NCI-H1694 (cell line): ENCODE results near the gene MOB1B.
"Not testable (repeated sequence)": the region's sequence is repeated elsewhere in the genome, so short reads cannot be mapped to it uniquely, and the experiment has no call there.

Experiments
- DNase-seq: peaks from one replicate; lab custom pipeline; 2025; lab: John Stamatoyannopoulos, UW

The MOB1B gene

DNA sequence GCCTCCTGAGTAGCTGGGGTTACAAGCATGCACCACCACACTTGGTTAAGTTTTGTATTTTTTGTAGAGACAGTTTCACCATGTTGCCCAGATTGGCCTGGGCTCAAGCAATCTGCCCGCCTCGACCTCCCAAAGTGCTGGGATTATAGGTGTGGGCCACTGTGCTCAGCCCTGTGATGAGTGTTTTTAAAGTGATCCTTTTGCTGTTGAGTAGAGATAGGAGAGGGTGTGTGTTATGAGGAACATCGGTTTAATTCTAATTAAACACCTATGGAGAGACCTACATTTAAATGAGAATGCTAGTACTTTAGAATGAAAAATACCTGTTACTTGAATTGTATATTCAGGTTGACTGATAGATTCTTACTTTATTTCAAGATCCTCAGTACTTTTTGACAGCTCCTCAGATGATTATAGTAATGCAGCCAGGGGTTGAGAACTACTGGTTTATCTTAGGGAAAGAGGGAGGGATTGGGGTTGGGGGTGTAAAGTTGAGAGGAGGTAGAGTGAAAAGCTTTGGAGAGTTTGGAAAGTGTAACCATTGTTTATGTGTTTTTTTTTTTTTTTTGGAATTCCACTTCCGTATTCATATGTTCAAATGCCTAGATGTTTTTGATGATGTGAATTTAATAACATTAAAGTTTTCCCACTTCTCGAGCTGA is 54.5 kb downstream of the MOB1B start:
- no peak for DNase-seq

DNA sequence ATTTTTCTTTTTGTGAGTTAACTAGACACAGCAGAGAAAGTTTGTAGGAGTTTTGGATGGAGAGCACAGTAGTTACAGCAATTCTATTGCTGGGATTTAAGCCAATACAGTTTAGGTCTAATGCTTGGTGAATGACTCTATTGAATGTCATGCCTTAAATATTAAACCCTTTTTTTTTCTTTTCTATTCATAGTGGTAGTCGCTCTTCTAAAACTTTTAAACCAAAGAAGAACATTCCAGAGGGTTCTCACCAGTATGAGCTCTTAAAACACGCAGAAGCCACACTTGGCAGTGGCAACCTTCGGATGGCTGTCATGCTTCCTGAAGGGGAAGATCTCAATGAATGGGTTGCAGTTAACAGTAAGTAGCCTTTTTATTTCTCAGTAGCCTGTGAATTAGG is 56.5 kb downstream of the MOB1B start:
- no peak for DNase-seq

DNA sequence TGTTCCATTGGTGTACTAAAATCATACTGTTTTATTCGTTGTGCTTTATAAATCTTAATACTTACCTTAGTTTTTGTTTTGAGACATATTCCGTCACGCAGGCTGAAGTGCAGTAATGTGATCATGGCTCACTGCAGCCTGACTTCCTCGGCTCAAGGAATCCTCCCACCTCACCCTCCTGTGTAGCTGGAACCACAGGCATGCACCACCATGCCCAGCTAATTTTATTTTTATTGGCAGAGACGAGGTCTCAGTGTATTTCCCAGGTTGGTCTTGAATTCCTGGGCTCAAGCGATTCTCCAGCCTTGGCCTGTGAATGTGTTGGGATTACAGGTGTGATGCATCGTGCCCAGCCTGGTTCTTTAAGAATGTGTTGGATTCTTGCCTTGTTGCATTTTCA is 66.9 kb downstream of the MOB1B start:
- no peak for DNase-seq

DNA sequence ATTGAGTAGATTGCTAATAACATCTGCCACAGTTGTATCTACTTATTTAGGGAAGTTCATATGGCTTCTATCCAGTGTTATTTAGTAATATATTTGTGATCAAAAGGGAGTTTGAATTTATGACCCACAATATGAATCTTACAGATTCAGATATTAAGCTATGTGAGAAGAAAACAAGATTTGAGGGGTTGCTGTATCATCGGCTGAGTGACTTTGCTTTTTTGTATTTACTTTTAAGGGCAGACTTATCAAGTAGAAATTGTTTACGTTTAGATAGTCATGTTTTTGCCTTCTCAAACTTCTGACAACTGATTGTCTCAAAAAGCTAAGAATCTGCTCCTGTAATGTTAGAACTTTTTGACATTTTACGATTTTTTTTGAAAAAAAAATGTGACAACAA is 74.1 kb downstream of the MOB1B start:
- DNase-seq, result no peak

DNA sequence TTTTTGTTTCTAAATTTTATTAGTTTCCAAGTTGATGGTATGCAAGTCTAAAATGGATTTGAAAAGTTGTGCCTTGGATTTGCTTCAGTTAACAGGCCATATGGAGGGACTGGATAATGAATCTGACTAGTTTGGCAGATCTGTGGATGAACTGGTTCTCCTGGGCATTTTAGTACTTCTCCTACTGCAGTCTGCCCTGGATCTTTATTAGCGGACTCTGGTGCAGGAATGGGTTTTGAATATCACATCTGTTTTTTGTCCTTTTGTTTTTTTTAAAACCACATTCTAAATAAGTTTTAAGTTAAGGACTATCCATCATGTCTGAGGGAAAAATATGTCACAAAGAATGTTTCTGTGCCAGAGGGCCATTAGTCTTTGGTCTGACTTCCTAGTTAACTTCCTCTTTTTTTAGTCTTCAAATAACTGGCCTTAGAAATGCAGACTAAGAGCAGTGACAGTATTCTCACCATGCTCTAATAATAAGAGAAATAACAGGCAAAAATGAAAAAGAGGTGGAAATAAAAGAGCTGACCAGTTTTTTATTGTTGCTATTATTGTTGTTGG is 77.4 kb downstream of the MOB1B start:
- DNase-seq, result no peak

DNA sequence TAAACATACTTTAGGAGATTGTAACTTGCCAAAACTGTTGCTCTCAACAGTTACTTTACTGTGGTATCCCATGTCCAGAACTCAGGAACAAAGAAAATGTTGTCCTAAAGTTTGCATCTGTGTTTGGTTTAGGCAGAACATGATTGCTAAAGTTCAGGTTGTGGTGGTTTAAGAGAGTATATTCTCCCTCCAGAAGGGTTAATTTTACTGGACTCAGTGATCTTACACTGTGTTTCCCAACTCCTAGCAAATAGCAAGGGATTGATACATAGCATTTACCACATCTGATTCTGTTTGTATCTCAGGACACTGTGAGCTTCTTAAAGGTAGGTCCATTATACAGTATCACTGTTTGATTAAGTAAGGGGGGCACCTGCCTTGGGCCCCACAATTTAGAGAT is 78.0 kb downstream of the MOB1B start:
- no peak for DNase-seq

DNA sequence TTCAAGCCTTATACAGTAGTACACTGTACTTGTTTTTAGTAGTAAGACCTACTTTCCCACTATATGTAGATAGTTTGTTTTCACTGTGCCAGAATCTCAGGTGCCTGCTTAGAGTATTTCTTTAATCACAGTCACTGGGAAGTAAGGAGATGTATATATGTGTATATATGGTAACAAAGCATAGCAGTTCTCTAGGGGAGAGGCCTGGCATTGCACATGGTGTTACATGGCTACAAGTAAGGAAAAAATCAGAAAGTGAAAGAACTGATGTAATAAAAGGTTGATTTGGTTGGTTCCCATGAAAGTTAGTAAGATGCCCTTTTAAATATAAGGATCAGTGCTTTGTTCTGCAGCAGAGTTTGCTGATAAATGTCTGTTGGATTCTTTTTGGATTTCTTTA is 81.9 kb downstream of the MOB1B start:
- no peak for DNase-seq

DNA sequence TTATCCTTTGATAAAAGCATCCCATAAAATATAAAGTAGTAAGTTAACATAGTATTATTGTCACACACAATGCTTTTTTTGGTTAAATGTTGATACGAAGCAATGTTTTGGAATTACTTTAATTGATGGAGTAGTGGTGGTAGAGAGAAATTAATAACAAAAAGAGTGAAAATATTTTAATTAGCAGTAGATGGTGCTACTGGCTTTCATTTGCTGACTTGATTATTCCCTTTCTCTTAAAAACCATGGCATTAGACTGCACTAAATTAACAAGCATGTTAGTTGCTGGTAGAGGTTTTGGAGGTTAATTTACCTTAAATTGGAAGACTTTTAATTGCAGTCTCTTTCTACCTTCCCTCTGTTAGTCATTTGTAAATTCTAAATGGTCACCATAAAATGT is 82.4 kb downstream of the MOB1B start:
- no peak for DNase-seq

DNA sequence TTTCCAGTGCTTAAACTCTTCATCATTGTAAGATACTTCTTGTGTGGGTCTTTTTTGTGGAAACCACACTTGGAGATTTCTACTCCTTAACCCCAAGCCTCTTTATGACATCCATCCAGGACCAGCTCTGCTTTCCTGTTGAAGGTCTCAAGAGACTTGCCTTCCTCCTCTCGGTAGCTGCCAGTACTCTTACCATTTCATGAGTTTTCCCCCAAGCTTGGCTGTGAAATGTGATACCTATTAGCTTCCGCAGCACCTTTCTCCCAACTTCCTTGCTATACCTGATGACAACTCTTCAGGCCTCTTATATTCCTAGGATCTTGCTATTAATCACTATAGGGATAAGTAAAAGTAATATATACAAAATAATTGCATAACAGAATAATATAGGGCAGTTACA is 89.4 kb downstream of the MOB1B start:
- no peak for DNase-seq

DNA sequence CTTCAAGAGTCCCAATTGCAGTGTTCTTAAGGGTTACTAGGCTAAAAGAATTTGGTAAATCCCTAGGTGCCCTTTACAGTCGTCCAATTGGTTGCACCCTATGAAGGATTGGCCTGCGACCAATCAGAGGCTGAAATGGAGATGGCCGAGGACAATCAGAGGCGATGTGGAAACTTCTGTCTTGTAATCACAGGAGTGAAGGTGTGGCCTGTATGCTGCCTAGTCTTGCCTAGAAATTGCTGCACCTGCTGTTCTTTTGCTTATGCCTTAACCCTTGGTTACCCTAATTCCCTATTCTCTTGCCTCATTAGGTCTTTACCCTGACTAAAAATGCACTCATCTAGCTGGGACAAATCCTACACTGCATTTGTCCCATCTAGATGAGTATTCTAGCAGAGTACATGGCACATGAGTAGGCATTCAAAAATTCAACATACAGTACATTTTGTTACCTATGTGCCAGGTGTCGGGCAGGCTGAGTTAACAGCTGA is 90.3 kb downstream of the MOB1B start:
- no peak for DNase-seq

DNA sequence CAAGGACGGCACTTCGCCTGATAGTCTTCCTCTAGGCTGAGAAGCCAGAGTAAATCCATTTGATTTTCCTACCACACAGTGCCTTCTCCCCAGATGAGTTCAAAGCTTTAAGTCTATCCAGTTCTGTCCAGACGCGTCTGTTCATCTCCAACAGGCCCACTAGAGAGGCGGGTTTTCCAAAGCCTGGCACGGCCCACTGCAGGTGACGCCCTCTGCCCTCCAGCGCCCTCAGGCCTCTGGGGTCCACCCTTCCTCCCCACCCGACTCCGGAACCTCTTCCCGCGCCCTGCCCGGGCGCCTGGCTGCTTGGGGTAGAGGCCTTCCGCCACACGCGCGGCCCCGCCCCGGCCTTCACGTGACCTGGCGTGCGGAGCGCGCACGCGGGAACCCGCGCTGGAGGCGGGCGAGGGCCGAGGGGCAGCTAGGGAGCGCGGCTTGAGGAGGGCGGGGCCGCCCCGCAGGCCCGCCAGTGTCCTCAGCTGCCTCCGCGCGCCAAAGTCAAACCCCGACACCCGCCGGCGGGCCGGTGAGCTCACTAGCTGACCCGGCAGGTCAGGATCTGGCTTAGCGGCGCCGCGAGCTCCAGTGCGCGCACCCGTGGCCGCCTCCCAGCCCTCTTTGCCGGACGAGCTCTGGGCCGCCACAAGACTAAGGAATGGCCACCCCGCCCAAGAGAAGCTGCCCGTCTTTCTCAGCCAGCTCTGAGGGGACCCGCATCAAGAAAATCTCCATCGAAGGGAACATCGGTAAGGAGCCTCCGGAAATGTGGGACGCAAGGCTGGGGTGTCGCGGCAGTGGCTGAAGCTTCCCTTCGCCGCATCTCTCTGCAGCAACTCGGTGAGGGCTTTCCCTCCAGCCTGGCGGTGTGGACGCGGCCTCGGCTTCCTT is 91.3 kb downstream of the MOB1B start, which contains the start of gene DCK:
TSS of gene DCK (plus strand) at position 469 of the 888 bp plus-strand sequence. CDS start at position 656, 187 bp downstream.
- DNase-seq, result peak; percentile 57

DNA sequence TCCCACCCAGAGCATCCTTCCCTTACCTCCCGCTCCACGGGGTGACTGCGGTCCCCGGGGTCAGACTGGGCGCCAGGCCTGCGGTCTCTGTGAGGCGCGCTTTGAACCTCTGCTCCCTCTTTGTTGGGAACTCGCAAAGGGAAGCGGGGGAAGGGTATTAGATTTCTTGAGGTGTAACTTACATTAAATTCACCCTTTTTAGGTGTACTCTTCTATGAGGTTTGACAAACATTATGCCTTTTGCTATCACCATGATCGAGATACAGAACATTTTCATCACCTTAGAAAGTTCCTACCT is 91.8 kb downstream of the MOB1B start:
- DNase-seq, result no peak

DNA sequence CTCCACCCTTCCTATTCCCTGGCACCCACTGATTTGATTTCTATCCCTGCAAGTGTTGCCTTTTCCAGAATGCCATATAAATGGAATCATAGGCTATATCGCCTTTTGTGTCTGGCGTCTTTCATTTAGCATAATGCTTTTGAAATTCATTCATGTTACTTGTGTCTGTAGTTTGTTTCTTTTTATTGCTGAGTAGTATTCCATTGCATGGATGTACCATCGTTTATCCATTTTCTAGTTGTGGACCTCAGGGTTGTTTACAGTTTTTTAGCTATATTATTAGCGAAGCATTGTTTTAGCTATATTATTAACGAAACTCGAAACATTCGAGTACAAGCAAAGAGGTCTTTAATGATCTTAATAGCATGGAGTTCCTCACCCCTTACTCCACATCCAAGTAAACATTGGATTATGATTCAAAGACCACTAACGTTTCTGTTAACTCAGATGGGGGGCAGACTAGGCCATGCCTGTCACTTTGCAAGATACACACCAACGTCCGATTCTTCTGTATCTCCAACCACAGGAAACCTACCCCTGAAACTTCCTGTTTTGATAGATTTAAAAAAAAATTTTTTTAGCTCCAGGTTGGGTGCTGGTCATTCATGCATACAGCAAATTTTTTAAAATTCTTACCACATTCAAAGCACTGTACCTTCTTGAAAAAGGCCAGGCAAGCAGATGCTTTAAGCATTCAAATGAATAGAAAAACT is 92.4 kb downstream of the MOB1B start:
- no peak for DNase-seq

DNA sequence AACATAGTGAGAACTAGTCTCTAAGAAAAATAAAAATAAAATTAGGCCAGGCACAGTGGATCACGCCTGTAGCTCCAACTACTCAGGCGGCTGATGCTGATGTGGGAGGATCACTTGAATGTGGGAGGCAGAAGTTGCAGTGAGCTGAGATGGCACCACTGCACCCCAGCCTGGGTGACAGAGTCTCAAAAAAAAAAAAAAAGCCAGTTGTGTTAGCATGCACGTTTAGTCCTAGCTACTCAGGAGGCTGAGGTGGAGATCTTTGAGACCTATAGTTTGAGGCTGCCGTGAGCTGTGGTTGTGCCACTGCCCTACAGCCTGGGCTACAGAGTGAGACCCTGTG is 93.8 kb downstream of the MOB1B start:
- no peak for DNase-seq

DNA sequence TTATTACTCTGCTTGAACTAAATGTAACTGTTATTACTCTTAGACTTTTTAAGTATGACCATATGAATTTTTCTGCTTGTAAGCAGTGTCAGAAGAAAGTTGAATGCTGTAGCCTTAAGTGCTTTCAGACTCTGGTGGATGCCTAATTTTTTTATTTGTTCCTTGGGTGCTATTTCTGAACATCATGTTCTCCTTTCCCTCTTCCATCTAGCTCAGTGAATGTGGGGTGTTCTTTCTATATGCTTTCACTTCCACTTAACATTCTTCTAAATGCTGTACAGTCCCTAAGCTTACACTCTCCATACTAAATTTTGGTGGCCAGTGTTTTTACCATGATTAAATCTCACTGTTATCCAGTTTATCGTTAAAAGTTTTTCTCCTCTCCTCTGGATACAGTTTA is 94.9 kb downstream of the MOB1B start:
- no peak for DNase-seq

DNA sequence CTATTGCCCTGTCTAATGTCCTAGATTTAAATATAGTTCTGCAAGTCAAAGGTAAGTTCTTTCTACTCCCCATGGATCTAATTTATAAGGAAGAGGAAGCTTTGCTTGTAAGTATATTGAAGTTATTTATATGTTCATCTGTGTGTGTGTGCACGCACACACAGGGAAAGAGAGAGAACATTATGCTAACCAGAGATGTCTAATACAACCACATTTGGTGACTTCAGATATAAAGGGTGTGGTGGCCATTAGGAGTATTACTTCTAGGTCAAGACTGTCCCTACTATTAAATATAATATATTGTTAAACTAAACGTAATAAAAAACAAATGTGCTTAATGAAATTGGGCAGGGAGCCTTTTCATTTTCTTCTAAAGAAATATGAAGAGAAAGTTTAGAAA is 95.4 kb downstream of the MOB1B start:
- no peak for DNase-seq

DNA sequence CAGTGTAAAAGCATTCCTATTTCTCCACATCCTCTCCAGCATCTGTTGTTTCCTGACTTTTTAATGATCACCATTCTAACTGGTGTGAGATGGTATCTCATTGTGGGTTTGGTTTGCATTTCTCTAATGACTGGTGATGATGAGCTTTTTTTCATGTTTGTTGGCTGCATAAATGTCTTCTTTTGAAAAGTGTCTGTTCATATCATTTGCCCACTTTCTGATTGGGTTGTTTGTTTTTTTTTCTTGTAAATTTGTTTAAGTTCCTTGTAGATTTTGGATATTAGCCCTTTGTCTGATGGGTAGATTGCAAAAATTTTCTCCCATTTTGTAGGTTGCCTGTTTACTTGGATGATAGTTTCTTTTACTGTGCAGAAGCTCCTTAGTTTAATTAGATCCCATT is 97.5 kb downstream of the MOB1B start:
- DNase-seq, result not testable (repeated sequence)

DNA sequence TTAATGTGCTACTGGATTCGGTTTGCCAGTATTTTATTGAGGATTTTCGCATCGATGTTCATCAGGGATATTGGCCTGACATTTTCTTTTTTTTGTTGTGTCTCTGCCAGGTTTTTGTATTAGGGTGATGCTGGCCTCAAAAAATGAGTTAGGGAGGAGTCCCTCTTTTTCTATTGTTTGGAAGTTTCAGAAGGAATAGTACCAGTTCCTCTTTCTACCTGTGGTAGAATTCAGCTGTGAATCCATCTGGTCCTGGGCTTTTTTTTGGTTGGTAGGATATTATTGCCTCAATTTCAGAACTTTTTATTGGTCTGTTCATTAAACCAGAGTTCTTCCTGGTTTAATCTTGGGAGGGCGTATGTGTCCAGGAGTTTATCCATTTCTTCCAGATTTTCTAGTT is 99.2 kb downstream of the MOB1B start:
- not testable (repeated sequence) for DNase-seq

DNA sequence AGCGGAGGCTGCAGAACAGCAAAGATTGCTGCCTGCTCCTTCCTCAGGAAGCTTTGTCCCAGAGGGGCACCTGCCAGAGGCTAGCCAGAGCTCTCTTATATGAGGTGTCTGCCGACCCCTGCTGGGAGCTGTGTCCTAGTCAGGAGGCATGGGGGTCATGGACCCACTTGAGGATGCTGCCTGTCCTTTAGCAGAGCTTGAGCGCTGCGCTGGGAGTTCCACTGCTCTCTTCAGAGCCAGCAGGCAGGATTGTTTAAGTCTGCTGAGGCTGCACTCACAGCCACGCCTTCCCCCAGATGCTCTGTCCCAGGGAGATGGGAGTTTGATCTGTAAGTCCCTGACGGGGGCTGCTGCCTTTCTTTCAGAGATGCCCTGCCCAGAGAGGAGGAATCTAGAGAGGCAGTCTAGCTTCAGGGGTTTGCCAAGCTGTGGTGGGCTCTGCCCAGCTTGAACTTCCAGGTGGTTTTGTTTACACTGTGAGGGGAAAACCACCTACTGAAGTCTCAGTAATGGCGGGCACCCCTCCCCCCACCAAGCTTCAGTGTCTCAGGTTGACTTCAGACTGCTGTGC is 102.2 kb downstream of the MOB1B start:
- DNase-seq, result no peak

DNA sequence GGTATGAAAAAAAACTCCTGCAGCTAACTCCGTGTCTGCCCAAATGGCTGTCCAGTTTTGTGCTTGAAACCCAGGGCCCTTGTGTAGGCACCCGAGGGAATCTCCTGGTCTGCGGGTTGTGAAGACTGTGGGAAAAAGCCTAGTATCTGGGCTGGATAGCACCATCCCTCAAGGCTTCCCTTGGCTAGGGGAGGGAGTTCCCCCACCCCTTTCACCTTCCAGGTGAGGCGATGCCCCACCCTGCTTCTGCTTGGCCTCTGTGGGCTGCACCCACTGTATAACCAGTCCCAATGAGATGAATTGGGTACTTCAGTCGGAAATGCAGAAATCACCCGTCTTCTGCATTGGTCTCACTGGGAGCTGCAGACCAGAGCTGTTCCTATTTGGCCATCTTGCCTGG is 102.9 kb downstream of the MOB1B start:
- DNase-seq, result not testable (repeated sequence)

DNA sequence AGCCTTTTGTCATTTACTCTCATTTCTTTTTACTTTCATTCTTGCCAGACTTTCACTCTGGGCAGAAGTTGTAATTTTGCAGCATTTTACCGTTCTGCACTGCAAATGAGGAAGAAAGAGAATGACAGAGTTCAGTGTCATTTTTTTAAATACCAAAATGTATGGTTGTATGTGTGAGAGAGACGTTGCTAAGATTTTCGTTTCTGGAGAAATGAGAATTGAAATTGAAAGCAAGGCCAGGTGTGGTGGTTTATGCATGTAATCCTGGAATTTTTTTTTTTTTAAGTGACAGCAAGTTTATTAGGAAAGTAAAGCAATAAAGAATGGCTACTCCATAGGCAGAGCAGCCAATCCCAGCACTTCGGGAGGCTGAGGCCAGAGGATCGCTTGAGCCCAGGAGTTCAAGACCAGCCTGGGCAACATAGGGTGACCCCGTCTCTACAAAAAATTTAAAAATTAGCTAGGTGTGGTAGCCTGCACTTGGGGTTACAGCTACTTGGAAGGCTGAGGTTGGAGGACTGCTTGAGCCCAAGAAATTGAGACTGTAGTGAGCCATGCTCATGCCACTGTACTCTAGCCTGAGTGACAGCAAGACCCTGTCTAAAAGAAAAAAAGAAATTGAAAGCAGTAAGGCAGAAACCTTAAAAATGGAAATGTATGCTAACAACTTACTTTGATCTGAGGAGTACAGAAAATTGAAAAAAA is 104.2 kb downstream of the MOB1B start:
- DNase-seq, result no peak

DNA sequence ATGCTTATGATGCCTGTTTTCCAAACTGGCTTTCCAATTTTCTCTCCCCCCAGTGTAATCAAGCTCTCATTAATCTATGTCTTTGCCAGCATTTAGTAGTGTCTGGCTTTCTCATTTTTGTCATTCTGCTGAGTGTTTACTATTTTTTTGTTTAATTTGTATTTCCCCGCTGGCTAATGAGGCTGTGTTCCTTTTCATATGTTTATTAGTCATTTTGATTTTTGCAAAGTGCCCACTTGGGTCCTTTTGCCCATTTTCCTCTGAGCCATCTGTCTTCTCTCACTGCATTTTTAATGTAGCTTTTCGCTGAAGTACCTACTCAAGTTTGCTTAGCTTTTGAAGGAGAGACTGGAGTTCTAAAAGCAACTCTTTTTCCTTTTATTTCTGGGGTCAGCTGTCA is 106.0 kb downstream of the MOB1B start:
- DNase-seq, result no peak
